Endothelial cell of umbilical vein (primary cell): ENCODE data around the gene MCEMP1.

ENCODE experiments used
- POLR2A ChIP-seq: IDR thresholded peaks from 2 replicates; pipeline ENCODE4 v1.6.1; 2012; ENCODE audit warnings: low read depth, mild to moderate bottlenecking, control low read depth, low read length
- TF ChIP-seq, protein P1 (sequence below), 2 donors: IDR thresholded peaks; 1 replicate in 1 of 2; 2 replicates in 1 of 2; pipeline ENCODE4 v1.5.1; 2011; ENCODE audit warnings: low read length in 2 of 2, mild to moderate bottlenecking in 2 of 2, moderate library complexity in 2 of 2, control low read depth in 1 of 2, inconsistent platforms in 1 of 2, low read depth in 1 of 2; ENCODE audit not compliant: insufficient read depth in 1 of 2; ENCODE audit errors: extremely low read depth in 1 of 2

- TF ChIP-seq, protein P1, sequence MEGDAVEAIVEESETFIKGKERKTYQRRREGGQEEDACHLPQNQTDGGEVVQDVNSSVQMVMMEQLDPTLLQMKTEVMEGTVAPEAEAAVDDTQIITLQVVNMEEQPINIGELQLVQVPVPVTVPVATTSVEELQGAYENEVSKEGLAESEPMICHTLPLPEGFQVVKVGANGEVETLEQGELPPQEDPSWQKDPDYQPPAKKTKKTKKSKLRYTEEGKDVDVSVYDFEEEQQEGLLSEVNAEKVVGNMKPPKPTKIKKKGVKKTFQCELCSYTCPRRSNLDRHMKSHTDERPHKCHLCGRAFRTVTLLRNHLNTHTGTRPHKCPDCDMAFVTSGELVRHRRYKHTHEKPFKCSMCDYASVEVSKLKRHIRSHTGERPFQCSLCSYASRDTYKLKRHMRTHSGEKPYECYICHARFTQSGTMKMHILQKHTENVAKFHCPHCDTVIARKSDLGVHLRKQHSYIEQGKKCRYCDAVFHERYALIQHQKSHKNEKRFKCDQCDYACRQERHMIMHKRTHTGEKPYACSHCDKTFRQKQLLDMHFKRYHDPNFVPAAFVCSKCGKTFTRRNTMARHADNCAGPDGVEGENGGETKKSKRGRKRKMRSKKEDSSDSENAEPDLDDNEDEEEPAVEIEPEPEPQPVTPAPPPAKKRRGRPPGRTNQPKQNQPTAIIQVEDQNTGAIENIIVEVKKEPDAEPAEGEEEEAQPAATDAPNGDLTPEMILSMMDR (IDR thresholded peaks at IDR 0.05; ENCODE audit: extremely low read depth in 1 of 2, insufficient read depth in 1 of 2, low read depth in 1 of 2, low read length in 2 of 2), result no peak
- no peak for TF ChIP-seq POLR2A
Measured at GRCh38 chr19:7674010-7675005, 2.6 kb upstream of the MCEMP1 start.
